ENCODE results near the gene ATP2C1. TPM values are rescaled to one million over a fixed set of nuclear protein-coding genes. Genes with fewer than 3 reads are reported as not detected.

ATP2C1 gene
- total and polyA plus RNA-seq, 2 of the 13 experiments (the other 11 are each of a cell fraction or from before 2014, with no cell fraction given): 32.4 to 37.6 TPM

GRCh38 chr3:130878464-130878863, 15.4 kb upstream of the ATP2C1 start (continued):
- no peak for TF ChIP-seq MLXIP (CRISPR knock-in tag; IDR thresholded peaks at IDR 0.05; ENCODE audit: borderline replicate concordance)
- TF ChIP-seq NKX3-1 (CRISPR knock-in tag; IDR thresholded peaks at IDR 0.05): no peak
- no peak for TF ChIP-seq EED (CRISPR knock-in tag; IDR thresholded peaks at IDR 0.05)

GRCh38 chr3:130889416-130889946, 4.4 kb upstream of the ATP2C1 start:
- Histone ChIP-seq H3K4me1 (ENCODE audit: insufficient read depth, low read length) (peaks cover 6% of the 10 kb centered on the region), H3K79me2 (ENCODE audit: insufficient read depth, low read length) (peaks cover 4% of the 10 kb centered on the region), H3K36me3 (replicated peaks in 1 of 2; ENCODE audit: control insufficient read depth in 1 of 2, insufficient read depth in 2 of 2, low read length in 2 of 2) (no peaks in the 10 kb centered on the region), H2AFZ (ENCODE audit: low read length) (no peak overlapping the region), H3K27ac (ENCODE audit: extremely low read length, insufficient read depth, low read length) (no peak overlapping the region), H3K27me3 (ENCODE audit: control insufficient read depth in 1 of 2, insufficient read depth in 2 of 2, low read length in 2 of 2) (no peaks in the 10 kb centered on the region; a peak in 1 of 5 replicates), H3K9ac (ENCODE audit: insufficient read depth, low read depth, low read length) (no peak overlapping the region), H3K4me3 (replicated peaks in 1 of 3; ENCODE audit: insufficient read depth in 1 of 3, low read depth in 2 of 3, low read length in 3 of 3) (no peak overlapping the region), H3K9me3 (ENCODE audit: low read length) (no peaks in the 10 kb centered on the region), H4K20me1 (ENCODE audit: insufficient read depth, low read length) (no peaks in the 10 kb centered on the region), H3K4me2 (ENCODE audit: low read depth, low read length) (no peak overlapping the region)
- POLR2A ChIA-PET: interaction anchor here (0.6 kb wide), 1 partner anchor 618 kb away, joined by 3 read pairs; no protein-coding TSS in a partner anchor
- CTCF ChIA-PET (ENCODE audit: low intra/inter-chr PET ratio, low total read pairs): no interaction called here
- in situ Hi-C loops (cut with HindIII; ENCODE audit: extremely low pct_ligation_motif_present, low pct_unique_long_range_greater_than_20kb) (no loop called here), intact Hi-C loops (cut with micrococcal nuclease; ENCODE audit: unreplicated experiment) (no loop called here)
- FAIRE-seq (no peak), DNase-seq (ENCODE audit: low spot score) (no peak), ATAC-seq (no peak)
- WGBS (ENCODE audit: low lambda C conversion rate): 31% methylated on average over 1 of the region's 1 CpG
- BruUV-seq (replicated peaks): no TSS peak
- TF ChIP-seq, protein P1, sequence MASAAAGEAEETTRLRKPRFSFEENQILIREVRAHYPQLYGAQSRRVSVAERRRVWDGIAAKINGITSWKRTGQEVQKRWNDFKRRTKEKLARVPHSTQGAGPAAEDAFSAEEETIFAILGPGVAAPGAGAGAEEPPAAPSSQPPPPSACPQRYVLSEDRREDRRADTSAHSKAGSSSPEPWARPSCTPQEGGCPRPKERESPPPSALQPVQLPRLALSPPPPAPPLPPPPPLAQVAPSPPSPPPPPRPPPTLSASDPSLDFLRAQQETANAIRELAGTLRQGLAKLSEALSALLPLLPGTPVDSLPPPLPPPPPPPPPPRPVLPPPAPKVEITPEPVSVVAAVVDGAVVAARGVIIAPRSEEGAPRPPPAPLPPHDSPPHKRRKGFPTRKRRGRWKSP (CRISPR knock-in tag; IDR thresholded peaks at IDR 0.05): no peak
- TF ChIP-seq SNAI1 (CRISPR knock-in tag; IDR thresholded peaks at IDR 0.05; ENCODE audit: borderline replicate concordance): no peak
- no peak for TF ChIP-seq ZFP36L2 (CRISPR knock-in tag; IDR thresholded peaks at IDR 0.05)
- no peak for TF ChIP-seq JUND (CRISPR knock-in tag; IDR thresholded peaks at IDR 0.05)
- TF ChIP-seq GZF1 (CRISPR knock-in tag; IDR thresholded peaks at IDR 0.05): no peak
- no peak for TF ChIP-seq SNRNP70 (IDR thresholded peaks at IDR 0.05; ENCODE audit: low read depth, low read length)
- no peak for TF ChIP-seq BRD4 (CRISPR knock-in tag; IDR thresholded peaks at IDR 0.05)
- no peak for TF ChIP-seq ZNF44 (CRISPR knock-in tag; IDR thresholded peaks at IDR 0.05)
- TF ChIP-seq ZNF629 (CRISPR knock-in tag; conservative IDR thresholded peaks at IDR 0.05): no peak
- no peak for TF ChIP-seq SP140L (CRISPR knock-in tag; IDR thresholded peaks at IDR 0.05; ENCODE audit: borderline replicate concordance)
- no peak for TF ChIP-seq MAFG (CRISPR knock-in tag; IDR thresholded peaks at IDR 0.05)
- TF ChIP-seq MAFF (IDR thresholded peaks at IDR 0.05; ENCODE audit: low read depth, low read length): no peak
- TF ChIP-seq TFE3 (CRISPR knock-in tag; IDR thresholded peaks at IDR 0.05): no peak
- no peak for TF ChIP-seq ZNF768 (CRISPR knock-in tag; IDR thresholded peaks at IDR 0.05)

Measured in HepG2 (cell line).